Mesenchymal stem cell (in vitro differentiated cells and primary cell): Measurements from ENCODE around the gene TNNT1.
A peak's percentile ranks its signal among the peaks of the same experiment; 100 is the strongest.

Experiments
- DNase-seq: peaks from one replicate; pipeline ENCODE4 v3.0.0-alpha.2; 2013
- H2AFZ ChIP-seq: one replicate; pipeline ENCODE4 v1.6.1; 2013; ENCODE audit warnings: low read depth, mild to moderate bottlenecking, control low read depth, inconsistent platforms, low read length, moderate library complexity
- H2AK5ac ChIP-seq: 2 replicates; pipeline ENCODE4 v1.6.1; 2013; ENCODE audit warnings: low read length, moderate library complexity, mild to moderate bottlenecking, inconsistent platforms; ENCODE audit not compliant: severe bottlenecking
- H2BK120ac ChIP-seq: one replicate; pipeline ENCODE4 v1.6.1; 2013; ENCODE audit warnings: low read depth, mild to moderate bottlenecking, inconsistent platforms, low read length, moderate library complexity
- H2BK12ac ChIP-seq, 2 experiments: one replicate each; pipeline ENCODE4 v1.6.1; 2013; ENCODE audit warnings: inconsistent platforms in 2 of 2, low read length in 2 of 2, mild to moderate bottlenecking in 2 of 2, moderate library complexity in 2 of 2, control low read depth in 1 of 2
- H2BK15ac ChIP-seq: one replicate; pipeline ENCODE4 v1.6.1; 2013; ENCODE audit warnings: mild to moderate bottlenecking, low read depth, inconsistent platforms; ENCODE audit not compliant: poor library complexity, severe bottlenecking
- H2BK5ac ChIP-seq: 2 replicates; pipeline ENCODE4 v1.6.1; 2013; ENCODE audit warnings: low read depth, mild to moderate bottlenecking, low read length, control low read depth, inconsistent platforms; ENCODE audit not compliant: poor library complexity, severe bottlenecking
- H3K14ac ChIP-seq, 2 experiments: one replicate each; pipeline ENCODE4 v1.6.1; 2013; ENCODE audit warnings: inconsistent platforms in 2 of 2, low read length in 2 of 2, control low read depth in 1 of 2, mild to moderate bottlenecking in 1 of 2, moderate library complexity in 1 of 2
- H3K18ac ChIP-seq, 2 experiments: one replicate each; pipeline ENCODE4 v1.6.1; 2013; ENCODE audit warnings: inconsistent platforms in 2 of 2, low read length in 2 of 2, control low read depth in 1 of 2, low read depth in 1 of 2, mild to moderate bottlenecking in 1 of 2
- H3K23ac ChIP-seq, 2 experiments: one replicate each; pipeline ENCODE4 v1.6.1; 2013; ENCODE audit warnings: inconsistent platforms in 2 of 2, low read length in 2 of 2, mild to moderate bottlenecking in 2 of 2, moderate library complexity in 2 of 2, control low read depth in 1 of 2
- H3K27ac ChIP-seq: 2 replicates; pipeline ENCODE4 v1.5.1; 2013; ENCODE audit warnings: mild to moderate bottlenecking, moderate library complexity, low read length, control low read depth, inconsistent platforms; ENCODE audit not compliant: poor library complexity, severe bottlenecking
- H3K27me3 ChIP-seq, 2 experiments: 2 replicates each; pipeline versions ENCODE4 v1.6.1 to v1.7.0; 2013; ENCODE audit warnings: low read length in 2 of 2, mild to moderate bottlenecking in 2 of 2, moderate library complexity in 2 of 2, control low read depth in 1 of 2, inconsistent platforms in 1 of 2; ENCODE audit not compliant: control insufficient read depth in 1 of 2, insufficient read depth in 1 of 2
- H3K36me3 ChIP-seq, 2 experiments: 2 replicates each; pipeline versions ENCODE4 v1.6.1 to v1.7.0; 2013; ENCODE audit warnings: low read length in 2 of 2, control low read depth in 1 of 2, inconsistent platforms in 1 of 2, low read depth in 1 of 2, mild to moderate bottlenecking in 1 of 2; ENCODE audit not compliant: insufficient read depth in 2 of 2, control insufficient read depth in 1 of 2
- H3K4ac ChIP-seq, 2 experiments: one replicate each; pipeline ENCODE4 v1.6.1; 2013; ENCODE audit warnings: inconsistent platforms in 2 of 2, low read length in 2 of 2, mild to moderate bottlenecking in 2 of 2, moderate library complexity in 2 of 2, control low read depth in 1 of 2, low read depth in 1 of 2
- H3K4me1 ChIP-seq: 2 replicates; pipeline ENCODE4 v1.6.1; 2013; ENCODE audit warnings: low read depth, low read length, control low read depth; ENCODE audit not compliant: control insufficient read depth, insufficient read depth
- H3K4me2 ChIP-seq: 2 replicates; pipeline ENCODE4 v1.6.1; 2013; ENCODE audit warnings: low read length, mild to moderate bottlenecking, inconsistent platforms; ENCODE audit not compliant: poor library complexity, severe bottlenecking
- H3K4me3 ChIP-seq, 2 experiments: 2 replicates each; pipeline versions ENCODE4 v1.5.1 to v1.7.0; 2013; ENCODE audit warnings: low read length in 2 of 2, mild to moderate bottlenecking in 2 of 2, control low read depth in 1 of 2, low read depth in 1 of 2; ENCODE audit not compliant: insufficient read depth in 1 of 2
- H3K79me1 ChIP-seq: replicated peaks from 2 replicates; pipeline ENCODE4 v1.6.1; 2013; ENCODE audit warnings: mild to moderate bottlenecking, control low read depth, low read length, inconsistent platforms; ENCODE audit not compliant: poor library complexity, severe bottlenecking
- H3K9ac ChIP-seq: 2 replicates; pipeline ENCODE4 v1.7.0; 2013; ENCODE audit warnings: mild to moderate bottlenecking, low read length, moderate library complexity
- H3K9me3 ChIP-seq: 2 replicates; pipeline ENCODE4 v1.7.0; 2013; ENCODE audit warnings: mild to moderate bottlenecking, low read length; ENCODE audit not compliant: control insufficient read depth
- H4K8ac ChIP-seq: one replicate; pipeline ENCODE4 v1.6.1; 2013; ENCODE audit warnings: inconsistent platforms, mild to moderate bottlenecking, low read length, moderate library complexity
- H4K91ac ChIP-seq: one replicate; pipeline ENCODE4 v1.6.1; 2013; ENCODE audit warnings: mild to moderate bottlenecking, low read length, inconsistent platforms
- WGBS: methylation state at CpG from one replicate; pipeline ENCODE4 v1.1.7; 2013; ENCODE audit warnings: mixed read lengths; 5-methylcytosine and 5-hydroxymethylcytosine counted together

The TNNT1 gene

GRCh38 chr19:55169136-55169535, 20.1 kb upstream of the TNNT1 start:
- Histone ChIP-seq H3K79me1 (no peaks in the 10 kb centered on the region), H3K23ac (no peak overlapping the region), H2BK15ac (no peak overlapping the region), H3K4ac (no peak overlapping the region), H3K36me3 (no peaks in the 10 kb centered on the region), H3K18ac (no peak overlapping the region), H3K27me3 (peaks cover 33 to 49% of the 10 kb centered on the region in 2 experiments), H3K4me1 (peaks cover 19% of the 10 kb centered on the region), H3K4me2 (no peak overlapping the region), H2BK12ac (no peak overlapping the region), H2BK120ac (no peak overlapping the region), H3K9me3 (no peaks in the 10 kb centered on the region), H3K14ac (no peak overlapping the region), H4K91ac (no peak overlapping the region), H2BK5ac (no peak overlapping the region), H2AK5ac (no peak overlapping the region), H4K8ac (no peak overlapping the region), H3K9ac (no peak overlapping the region), H3K27ac (no peak overlapping the region), H2AFZ (no peak overlapping the region), H3K4me3 (no peak overlapping the region)
- DNase-seq, result no peak
- WGBS, result 86% methylated on average over 3 of the region's 4 CpGs

DNA sequence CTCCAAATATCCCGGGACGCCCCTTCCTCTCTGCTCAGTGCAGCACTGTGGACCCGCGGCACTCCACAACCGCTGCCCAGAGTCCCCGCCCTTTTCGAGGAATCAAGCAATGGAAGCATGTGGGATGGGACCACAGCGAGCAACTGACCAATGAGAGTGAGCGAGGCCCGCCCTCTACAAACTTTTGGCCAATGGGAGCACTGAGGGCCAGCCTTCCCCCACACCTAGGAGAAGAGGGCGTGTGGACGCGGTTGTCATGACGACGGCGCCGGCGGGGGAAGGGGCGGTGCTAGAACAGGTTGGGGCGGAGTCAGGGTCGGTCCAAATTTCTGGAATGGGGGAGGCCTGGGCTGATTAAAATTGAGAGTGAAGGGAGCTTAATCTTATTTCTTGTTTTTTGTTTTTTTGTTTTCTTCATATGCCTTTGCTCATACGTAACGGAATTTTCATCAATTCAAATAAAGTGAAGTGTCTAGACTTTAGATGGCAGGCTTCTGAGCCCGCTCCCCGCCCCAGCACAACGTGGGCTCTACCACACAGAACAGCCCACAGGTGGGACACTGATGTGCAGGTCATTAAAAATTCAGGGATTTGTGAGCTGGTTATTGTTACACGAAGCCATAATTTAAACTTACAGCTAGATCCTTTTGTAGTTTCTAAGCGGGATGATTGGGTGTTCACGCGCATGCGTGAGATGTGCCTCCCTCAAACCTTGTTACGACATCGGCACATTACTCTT, 17.7 kb upstream of the TNNT1 start, which contains the start of gene DNAAF3:
DNAAF3 (minus strand) TSS at position 84 of the 739 bp plus-strand sequence. CDS start 200 bp downstream, outside the sequence.
- peak within 1 kb of the TSS; percentile 87 for H2AFZ ChIP-seq
- no peaks in the 10 kb centered on the region for H3K79me1 ChIP-seq
- H2BK12ac ChIP-seq, result no peak within 1 kb of the TSS
- H3K36me3 ChIP-seq, result no peaks in the 10 kb centered on the region
- no peak within 1 kb of the TSS for H4K8ac ChIP-seq
- H2BK120ac ChIP-seq, result no peak within 1 kb of the TSS
- peak within 1 kb of the TSS; percentile 87 for H3K4me2 ChIP-seq
- H3K23ac ChIP-seq, result no peak within 1 kb of the TSS
- H3K14ac ChIP-seq, result no peak within 1 kb of the TSS
- peak within 1 kb of the TSS; percentile 60 to 82 for H3K4me3 ChIP-seq
- H2BK15ac ChIP-seq, result no peak within 1 kb of the TSS
- WGBS, result 4% methylated on average over 26 of the region's 33 CpGs
- no peak within 1 kb of the TSS for H2AK5ac ChIP-seq
- H2BK5ac ChIP-seq, result no peak within 1 kb of the TSS
- H3K4ac ChIP-seq, result no peak within 1 kb of the TSS
- H3K9me3 ChIP-seq, result no peaks in the 10 kb centered on the region
- H3K27me3 ChIP-seq, result peaks cover 32 to 51% of the 10 kb centered on the region in 2 experiments
- H3K18ac ChIP-seq, result no peak within 1 kb of the TSS
- H3K9ac ChIP-seq, result peak within 1 kb of the TSS; percentile 41
- no peak within 1 kb of the TSS for H3K27ac ChIP-seq
- peaks cover 7% of the 10 kb centered on the region for H3K4me1 ChIP-seq
- peak; percentile 98 for DNase-seq
- H4K91ac ChIP-seq, result no peak within 1 kb of the TSS

- no peak overlapping the region for H2BK5ac ChIP-seq
- H3K4me3 ChIP-seq, result peak overlapping the region; percentile 60 to 82
- H3K36me3 ChIP-seq, result no peaks in the 10 kb centered on the region
- H4K8ac ChIP-seq, result no peak overlapping the region
- no peak overlapping the region for H2AK5ac ChIP-seq
- H2BK12ac ChIP-seq, result no peak overlapping the region
- H3K27ac ChIP-seq, result no peak overlapping the region
- no peaks in the 10 kb centered on the region for H3K79me1 ChIP-seq
- peak overlapping the region; percentile 41 for H3K9ac ChIP-seq
- H3K9me3 ChIP-seq, result no peaks in the 10 kb centered on the region
- no peak overlapping the region for H4K91ac ChIP-seq
- no peak overlapping the region for H3K14ac ChIP-seq
- peak; percentile 87 for DNase-seq
- no peak overlapping the region for H3K23ac ChIP-seq
- peak overlapping the region; percentile 87 for H2AFZ ChIP-seq
- H2BK15ac ChIP-seq, result no peak overlapping the region
- peaks cover 32 to 54% of the 10 kb centered on the region in 2 experiments for H3K27me3 ChIP-seq
- H3K18ac ChIP-seq, result no peak overlapping the region
- peak overlapping the region; percentile 87 for H3K4me2 ChIP-seq
- H2BK120ac ChIP-seq, result no peak overlapping the region
- peaks cover 11% of the 10 kb centered on the region for H3K4me1 ChIP-seq
- H3K4ac ChIP-seq, result no peak overlapping the region
- WGBS, result 4% methylated on average over 31 of the region's 34 CpGs
Measured at GRCh38 chr19:55165952-55166529, 17.0 kb upstream of the TNNT1 start.

DNA sequence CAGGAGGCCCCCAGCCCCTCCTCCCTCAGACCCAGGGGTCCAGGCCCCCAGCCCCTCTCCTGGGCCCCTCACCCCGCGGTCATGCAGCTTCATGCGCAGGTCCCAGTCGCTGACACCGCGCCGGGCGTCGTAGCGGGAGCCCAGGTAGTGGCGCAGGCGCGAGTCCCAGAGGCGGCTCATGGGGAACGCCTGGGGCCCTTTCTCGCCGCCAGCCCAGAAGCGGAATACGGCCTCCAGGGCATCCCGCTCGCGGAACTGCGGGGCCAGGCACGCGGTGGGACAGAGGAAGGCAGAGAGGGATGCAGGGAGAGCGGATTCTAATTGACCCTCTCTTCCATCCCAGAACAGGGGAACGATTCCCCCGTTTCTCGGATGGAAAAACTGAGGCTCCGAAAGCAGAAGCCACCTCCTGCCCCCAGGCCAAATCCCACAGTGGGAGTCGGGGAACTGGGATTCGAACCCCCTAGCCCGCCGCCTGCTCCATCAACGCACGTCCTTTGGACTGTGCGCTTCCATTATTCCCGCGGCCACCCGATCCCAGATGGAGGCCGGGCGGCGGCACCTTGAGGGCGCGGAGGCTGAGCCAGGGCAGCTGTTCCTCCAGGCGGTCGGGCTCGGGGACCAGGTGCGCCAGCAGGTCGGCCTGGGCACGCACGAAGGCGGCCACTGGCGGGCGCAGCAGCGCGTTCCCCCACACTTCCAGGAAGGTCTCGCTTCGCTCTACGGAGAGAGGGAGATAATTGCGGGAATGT, 12.7 kb upstream of the TNNT1 start:
- H3K79me1 ChIP-seq, result no peaks in the 10 kb centered on the region
- H2BK12ac ChIP-seq, result no peak overlapping the region
- peaks cover 30% of the 10 kb centered on the region for H3K4me1 ChIP-seq
- H2AFZ ChIP-seq, result no peak overlapping the region
- 40% methylated on average over 43 of the region's 61 CpGs for WGBS
- no peak overlapping the region for H3K9ac ChIP-seq
- no peak overlapping the region for H4K8ac ChIP-seq
- no peak overlapping the region for H4K91ac ChIP-seq
- no peak overlapping the region for H3K27ac ChIP-seq
- no peak overlapping the region for H2AK5ac ChIP-seq
- no peak overlapping the region for H3K4me2 ChIP-seq
- no peak for DNase-seq
- no peaks in the 10 kb centered on the region for H3K9me3 ChIP-seq
- peaks cover 27 to 41% of the 10 kb centered on the region in 2 experiments for H3K27me3 ChIP-seq
- H3K4ac ChIP-seq, result no peak overlapping the region
- H2BK15ac ChIP-seq, result no peak overlapping the region
- H3K18ac ChIP-seq, result no peak overlapping the region
- H3K36me3 ChIP-seq, result no peaks in the 10 kb centered on the region
- H3K23ac ChIP-seq, result no peak overlapping the region
- no peak overlapping the region for H2BK5ac ChIP-seq
- H3K14ac ChIP-seq, result no peak overlapping the region
- H3K4me3 ChIP-seq, result peak overlapping the region in 1 of 2 experiments; percentile 26
- no peak overlapping the region for H2BK120ac ChIP-seq
